GM12878 (cell line): ENCODE measurements around the gene ARHGEF7. TPM values are rescaled to one million over a fixed set of nuclear protein-coding genes. Genes with fewer than 3 reads are reported as not detected.

Experiments used
- ATAC-seq: fragments of 200-7000 bp; cut with Tn5 transposase; 3 replicates; pipeline ENCODE4 v1.9.1; 2020; ENCODE audit warnings: mild to moderate bottlenecking, moderate library complexity
- BruUV-seq: library from RNA; stranded (reverse); fragments of 400-500 nt; replicated peaks from 2 replicates; lab custom pipeline; 2021; lab: Mats Ljungman, UMichigan
- CTCF ChIA-PET: fragments of 300-600 bp; sonication (Branson Sonifier 250); formaldehyde crosslinking; extraction: SDS; loops from one replicate; lab custom pipeline; 2021; ENCODE audit warnings: inconsistent platforms; lab: Yijun Ruan, JAX
- POLR2A ChIA-PET: fragments of 350-600 bp; formaldehyde crosslinking; extraction: SDS; loops from one replicate; lab custom pipeline; 2021; ENCODE audit warnings: inconsistent platforms; lab: Charles Lee
- RAD21 ChIA-PET: fragments of 300-600 bp; sonication (Branson Sonifier 250); formaldehyde crosslinking; loops from one replicate; lab custom pipeline; 2023; ENCODE audit warnings: antibody characterized with exemption; ENCODE audit not compliant: unreplicated experiment; lab: Charles Lee
- SMC1A ChIA-PET: fragments of 300-600 bp; sonication (Branson Sonifier 250); formaldehyde crosslinking; loops from one replicate; lab custom pipeline; 2023; ENCODE audit not compliant: unreplicated experiment, uncharacterized antibody; lab: Charles Lee
- DNase-seq: peaks from one replicate; pipeline ENCODE4 v3.0.0-alpha.2; 2011; ENCODE audit warnings: low read depth, low spot score
- FAIRE-seq: peaks from 3 replicates; lab custom pipeline; 2011; peaks lifted over from hg19 to GRCh38; lab: Jason Lieb, UNC
- H2AFZ ChIP-seq: 2 replicates; pipeline ENCODE4 v1.6.0; 2011; ENCODE audit warnings: low read depth, low read length, control low read depth; ENCODE audit not compliant: control insufficient read depth
- H3K27ac ChIP-seq: 2 replicates; pipeline ENCODE4 v1.5.1; 2011; ENCODE audit warnings: control low read depth; ENCODE audit not compliant: control insufficient read depth, insufficient read depth
- H3K27me3 ChIP-seq, 2 experiments: replicated peaks in 1 of 2; 2 replicates each; pipeline versions ENCODE4 v1.6.0 to v1.6.1; 2011; ENCODE audit warnings: low read length in 1 of 2; ENCODE audit not compliant: control insufficient read depth in 2 of 2, insufficient read depth in 2 of 2
- H3K36me3 ChIP-seq, 2 experiments: 2 replicates each; pipeline ENCODE4 v1.5.1; 2011; ENCODE audit warnings: low read length in 1 of 2; ENCODE audit not compliant: control insufficient read depth in 2 of 2, insufficient read depth in 2 of 2
- H3K4me1 ChIP-seq: 2 replicates; pipeline ENCODE4 v1.6.1; 2011; ENCODE audit warnings: mild to moderate bottlenecking, low read length, moderate library complexity, mixed read lengths; ENCODE audit not compliant: control insufficient read depth, insufficient read depth
- H3K4me2 ChIP-seq: 2 replicates; pipeline ENCODE4 v1.6.0; 2011; ENCODE audit warnings: control low read depth; ENCODE audit not compliant: control insufficient read depth, insufficient read depth
- H3K4me3 ChIP-seq: fragments of 200-600 bp; sonication (generic); 2 replicates; pipeline ENCODE4 v1.5.1; 2016
- H3K79me2 ChIP-seq: 2 replicates; pipeline ENCODE4 v1.6.0; 2011; ENCODE audit warnings: low read length; ENCODE audit not compliant: control insufficient read depth, insufficient read depth
- H3K9ac ChIP-seq: 2 replicates; pipeline ENCODE4 v1.8.0; 2011; ENCODE audit warnings: low read length, control low read depth, mixed read lengths; ENCODE audit not compliant: control insufficient read depth, insufficient read depth
- H3K9me3 ChIP-seq: replicated peaks from 3 replicates; pipeline ENCODE4 v1.5.1; 2011; ENCODE audit warnings: mild to moderate bottlenecking, low read length; ENCODE audit not compliant: control insufficient read depth, insufficient read depth
- H4K20me1 ChIP-seq: 2 replicates; pipeline ENCODE4 v1.6.0; 2011; ENCODE audit not compliant: control insufficient read depth, insufficient read depth
- BCL3 ChIP-seq: IDR thresholded peaks from 2 replicates; pipeline ENCODE4 v1.6.1; 2011; ENCODE audit warnings: borderline replicate concordance, low read depth, mild to moderate bottlenecking, moderate library complexity, low read length; ENCODE audit not compliant: insufficient read depth, poor library complexity, severe bottlenecking
- BRCA1 ChIP-seq: IDR thresholded peaks from 2 replicates; pipeline ENCODE4 v1.6.1; 2011; ENCODE audit warnings: low read depth, low read length, improper control_type of control experiment
- DPF2 ChIP-seq: fragments of 450-650 bp; IDR thresholded peaks from 2 replicates; pipeline ENCODE4 v1.6.1; 2017; ENCODE audit warnings: mild to moderate bottlenecking
- ELK1 ChIP-seq: IDR thresholded peaks from 2 replicates; pipeline ENCODE4 v1.6.1; 2012; ENCODE audit warnings: low read depth, low read length, improper control_type of control experiment
- HDAC2 ChIP-seq: fragments of 200-600 bp; sonication (generic); IDR thresholded peaks from 2 replicates; pipeline ENCODE4 v1.6.1; 2017
- HDAC6 ChIP-seq: fragments of 200-600 bp; sonication (generic); IDR thresholded peaks from one replicate; pipeline ENCODE4 v1.8.0; 2017; ENCODE audit warnings: antibody characterized with exemption; ENCODE audit not compliant: unreplicated experiment
- NFYA ChIP-seq: IDR thresholded peaks from 2 replicates; pipeline ENCODE4 v1.6.1; 2011; ENCODE audit warnings: low read depth, mild to moderate bottlenecking, low read length, improper control_type of control experiment, borderline replicate concordance
- SKIL ChIP-seq: fragments of 450-650 bp; IDR thresholded peaks from 2 replicates; pipeline ENCODE4 v1.6.1; 2017; ENCODE audit warnings: mild to moderate bottlenecking, low read depth, inconsistent platforms; ENCODE audit not compliant: poor library complexity, severe bottlenecking
- TCF7 ChIP-seq: IDR thresholded peaks from 2 replicates; pipeline ENCODE4 v1.6.1; 2014; ENCODE audit warnings: antibody characterized with exemption, borderline replicate concordance
- YBX1 ChIP-seq: fragments of 450-650 bp; IDR thresholded peaks from 2 replicates; pipeline ENCODE4 v1.6.1; 2016; ENCODE audit warnings: antibody characterized with exemption
- WGBS: methylation state at CpG from one replicate; pipeline ENCODE4 v1.1.6; 2016; ENCODE audit warnings: low lambda C conversion rate; ENCODE audit not compliant: insufficient replicate concordance, insufficient coverage; ENCODE audit errors: missing lambda C conversion rate; 5-methylcytosine and 5-hydroxymethylcytosine counted together
- in situ Hi-C: fragments of 300-500 bp; cut with MboI; formaldehyde crosslinking; loops from 9 replicates; pipeline ENCODE4 v1.14.3; 2018; ENCODE audit warnings: mixed read lengths
- intact Hi-C: fragments of 100-400 bp; cut with micrococcal nuclease; formaldehyde crosslinking; loops from one replicate; pipeline ENCODE4 v1.14.2; 2022; ENCODE audit not compliant: unreplicated experiment
- polyA plus RNA-seq, 11 experiments: library from polyadenylated mRNA; depleted of rRNA in 4 of 11; unstranded in 6 of 11; stranded (reverse) in 5 of 11; fragments of >200 nt; fragmentation: Nextera tagmentation in 4 of 11; fragmentation: Illumina TruSeq in 1 of 11; extraction: Ambion mirVana in 4 of 11; extraction: Trizol in 1 of 11; gene quantifications; 1 replicate in 1 of 11; 2 replicates in 10 of 11; pipeline versions ENCODE4 v1.2.1 to v1.2.3, GENCODE V29; 2011 to 2016; ENCODE audit warnings: inconsistent platforms in 2 of 11, missing spikeins in 2 of 11, low read depth in 1 of 11
- total RNA-seq, 4 experiments: library from RNA; depleted of rRNA in 3 of 4; stranded (reverse); fragments of >200 nt in 3 of 4; fragmentation: Illumina TruSeq in 1 of 4; extraction: Trizol in 1 of 4; gene quantifications; 2 replicates each; pipeline versions ENCODE4 v1.2.1 to v1.2.3, GENCODE V29; 2013 to 2021

The ARHGEF7 gene
- total and polyA plus RNA-seq, 10 of the 15 experiments (the other 5 are each of a cell fraction or from before 2014, with no cell fraction given): 4.7 to 65.5 (median 36.6) TPM

- no peak for TF ChIP-seq YBX1
- no peak for TF ChIP-seq HDAC2
- no peak for TF ChIP-seq NFYA
- TF ChIP-seq, all 136 proteins: peak for 0
These were observed 147.6 kb downstream of the ARHGEF7 start (continued) for GRCh38 chr13:111262715-111263114.

GRCh38 chr13:111263566-111263965, 148.5 kb downstream of the ARHGEF7 start:
- CTCF ChIA-PET: interaction anchor here (1.6 kb wide), 1 partner anchor 10 kb away, joined by 4 read pairs; no protein-coding TSS in a partner anchor
- WGBS: 95% methylated on average over 3 of the region's 3 CpGs
- intact Hi-C loops: no loop called here

More at GRCh38 chr13:111263566-111263965, 148.5 kb downstream of the ARHGEF7 start:
- no peak overlapping the region for H3K27ac ChIP-seq
- ChIA-PET POLR2A (no interaction called here), SMC1A (no interaction called here), RAD21 (interaction anchor here (2.1 kb wide), 1 partner anchor 196 kb away, joined by 5 read pairs; no protein-coding TSS in a partner anchor)
- H3K79me2 ChIP-seq: no peaks in the 10 kb centered on the region
- H3K36me3 ChIP-seq: peaks cover 16 to 21% of the 10 kb centered on the region in 2 experiments
- FAIRE-seq (no peak), ATAC-seq (no peak), DNase-seq (no peak)
- no peak overlapping the region for H3K4me3 ChIP-seq
- H2AFZ ChIP-seq: no peak overlapping the region
- H3K4me1 ChIP-seq: no peaks in the 10 kb centered on the region
- no peak overlapping the region for H3K9ac ChIP-seq
- in situ Hi-C loops: no loop called here
- no peak for TF ChIP-seq ELK1
- TF ChIP-seq SKIL: no peak
- no peak for TF ChIP-seq TCF7
- no peak for TF ChIP-seq HDAC6
- no peak for TF ChIP-seq BCL3
- TF ChIP-seq DPF2: no peak
- TF ChIP-seq BRCA1: no peak
- no peaks in the 10 kb centered on the region for H3K27me3 ChIP-seq
- H3K4me2 ChIP-seq: no peak overlapping the region
- BruUV-seq: no TSS peak
- H4K20me1 ChIP-seq: peaks cover 6% of the 10 kb centered on the region; the same call in 1 of the 2 replicates
- H3K9me3 ChIP-seq: no peaks in the 10 kb centered on the region; the same call in 2 of the 3 replicates
